GM12878 (cell line): ENCODE measurements around the gene PAPOLA. TPM values are rescaled to one million over a fixed set of nuclear protein-coding genes. Genes with fewer than 3 reads are reported as not detected.

Source experiments
- BRCA1 ChIP-seq: IDR thresholded peaks from 2 replicates; pipeline ENCODE4 v1.6.1; 2011; ENCODE audit warnings: low read depth, low read length, improper control_type of control experiment
- EED ChIP-seq: sonication (generic); IDR thresholded peaks from 2 replicates; pipeline ENCODE4 v1.6.1; 2016; ENCODE audit warnings: antibody characterized with exemption, low read depth
- RBBP5 ChIP-seq: fragments of 200-600 bp; sonication (generic); conservative IDR thresholded peaks from 2 replicates; pipeline ENCODE4 v1.6.1; 2016
- TCF12 ChIP-seq: IDR thresholded peaks from 2 replicates; pipeline ENCODE4 v1.6.1; 2011; ENCODE audit warnings: low read depth, mild to moderate bottlenecking, low read length
- ZNF592 ChIP-seq: fragments of 450-650 bp; IDR thresholded peaks from 2 replicates; pipeline ENCODE4 v1.6.1; 2017; ENCODE audit warnings: mild to moderate bottlenecking, moderate library complexity
- polyA plus RNA-seq, 11 experiments: library from polyadenylated mRNA; depleted of rRNA in 4 of 11; unstranded in 6 of 11; stranded (reverse) in 5 of 11; fragments of >200 nt; fragmentation: Nextera tagmentation in 4 of 11; fragmentation: Illumina TruSeq in 1 of 11; extraction: Ambion mirVana in 4 of 11; extraction: Trizol in 1 of 11; gene quantifications; 1 replicate in 1 of 11; 2 replicates in 10 of 11; pipeline versions ENCODE4 v1.2.1 to v1.2.3, GENCODE V29; 2011 to 2016; ENCODE audit warnings: inconsistent platforms in 2 of 11, missing spikeins in 2 of 11, low read depth in 1 of 11
- total RNA-seq, 4 experiments: library from RNA; depleted of rRNA in 3 of 4; stranded (reverse); fragments of >200 nt in 3 of 4; fragmentation: Illumina TruSeq in 1 of 4; extraction: Trizol in 1 of 4; gene quantifications; 2 replicates each; pipeline versions ENCODE4 v1.2.1 to v1.2.3, GENCODE V29; 2013 to 2021
- TF ChIP-seq, protein P1 (sequence below): fragments of 450-650 bp; formaldehyde crosslinking; IDR thresholded peaks from 2 replicates; pipeline ENCODE4 v1.4.0; 2020; ENCODE audit warnings: mild to moderate bottlenecking, moderate library complexity
- TF ChIP-seq, protein P2 (sequence below): fragments of 450-650 bp; IDR thresholded peaks from 2 replicates; pipeline ENCODE4 v1.6.1; 2018; ENCODE audit warnings: borderline replicate concordance, mild to moderate bottlenecking; ENCODE audit not compliant: partially characterized antibody
- TF ChIP-seq, protein P3 (sequence below): IDR thresholded peaks from 2 replicates; pipeline ENCODE4 v1.6.1; 2012; ENCODE audit warnings: improper control_type of control experiment, low read depth, low read length; ENCODE audit not compliant: insufficient replicate concordance

PAPOLA gene
- total and polyA plus RNA-seq, 10 of the 15 experiments (the other 5 are each of a cell fraction or from before 2014, with no cell fraction given): 46.0 to 185 (median 114) TPM

DNA sequence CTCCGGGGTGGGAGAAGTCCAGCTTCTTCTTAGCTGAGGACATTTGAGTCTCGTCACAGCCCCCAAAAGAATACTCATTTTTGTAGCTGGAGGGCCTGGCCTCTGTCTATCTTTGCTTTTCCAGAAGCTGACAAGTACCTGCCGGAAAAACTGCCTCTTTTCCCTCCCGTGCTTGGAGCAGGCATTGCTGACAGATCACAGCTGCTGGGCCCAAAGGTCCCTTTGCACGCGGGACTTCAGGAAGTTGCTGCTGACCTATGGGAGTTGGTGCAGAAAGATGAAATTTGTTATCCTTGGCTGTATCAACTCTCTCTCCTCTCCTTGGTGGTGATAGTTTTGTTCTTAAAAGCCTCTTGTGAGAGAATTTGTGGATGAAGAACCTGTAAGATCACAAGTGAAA lies 92.8 kb downstream of the PAPOLA start (continued):
- TF ChIP-seq, protein P1, sequence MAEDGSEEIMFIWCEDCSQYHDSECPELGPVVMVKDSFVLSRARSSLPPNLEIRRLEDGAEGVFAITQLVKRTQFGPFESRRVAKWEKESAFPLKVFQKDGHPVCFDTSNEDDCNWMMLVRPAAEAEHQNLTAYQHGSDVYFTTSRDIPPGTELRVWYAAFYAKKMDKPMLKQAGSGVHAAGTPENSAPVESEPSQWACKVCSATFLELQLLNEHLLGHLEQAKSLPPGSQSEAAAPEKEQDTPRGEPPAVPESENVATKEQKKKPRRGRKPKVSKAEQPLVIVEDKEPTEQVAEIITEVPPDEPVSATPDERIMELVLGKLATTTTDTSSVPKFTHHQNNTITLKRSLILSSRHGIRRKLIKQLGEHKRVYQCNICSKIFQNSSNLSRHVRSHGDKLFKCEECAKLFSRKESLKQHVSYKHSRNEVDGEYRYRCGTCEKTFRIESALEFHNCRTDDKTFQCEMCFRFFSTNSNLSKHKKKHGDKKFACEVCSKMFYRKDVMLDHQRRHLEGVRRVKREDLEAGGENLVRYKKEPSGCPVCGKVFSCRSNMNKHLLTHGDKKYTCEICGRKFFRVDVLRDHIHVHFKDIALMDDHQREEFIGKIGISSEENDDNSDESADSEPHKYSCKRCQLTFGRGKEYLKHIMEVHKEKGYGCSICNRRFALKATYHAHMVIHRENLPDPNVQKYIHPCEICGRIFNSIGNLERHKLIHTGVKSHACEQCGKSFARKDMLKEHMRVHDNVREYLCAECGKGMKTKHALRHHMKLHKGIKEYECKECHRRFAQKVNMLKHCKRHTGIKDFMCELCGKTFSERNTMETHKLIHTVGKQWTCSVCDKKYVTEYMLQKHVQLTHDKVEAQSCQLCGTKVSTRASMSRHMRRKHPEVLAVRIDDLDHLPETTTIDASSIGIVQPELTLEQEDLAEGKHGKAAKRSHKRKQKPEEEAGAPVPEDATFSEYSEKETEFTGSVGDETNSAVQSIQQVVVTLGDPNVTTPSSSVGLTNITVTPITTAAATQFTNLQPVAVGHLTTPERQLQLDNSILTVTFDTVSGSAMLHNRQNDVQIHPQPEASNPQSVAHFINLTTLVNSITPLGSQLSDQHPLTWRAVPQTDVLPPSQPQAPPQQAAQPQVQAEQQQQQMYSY (CRISPR knock-in tag): no peak
- TF ChIP-seq TCF12 (no peak), ZNF592 (no peak), RBBP5 (no peak), EED (no peak), BRCA1 (no peak)
- TF ChIP-seq, protein P2, sequence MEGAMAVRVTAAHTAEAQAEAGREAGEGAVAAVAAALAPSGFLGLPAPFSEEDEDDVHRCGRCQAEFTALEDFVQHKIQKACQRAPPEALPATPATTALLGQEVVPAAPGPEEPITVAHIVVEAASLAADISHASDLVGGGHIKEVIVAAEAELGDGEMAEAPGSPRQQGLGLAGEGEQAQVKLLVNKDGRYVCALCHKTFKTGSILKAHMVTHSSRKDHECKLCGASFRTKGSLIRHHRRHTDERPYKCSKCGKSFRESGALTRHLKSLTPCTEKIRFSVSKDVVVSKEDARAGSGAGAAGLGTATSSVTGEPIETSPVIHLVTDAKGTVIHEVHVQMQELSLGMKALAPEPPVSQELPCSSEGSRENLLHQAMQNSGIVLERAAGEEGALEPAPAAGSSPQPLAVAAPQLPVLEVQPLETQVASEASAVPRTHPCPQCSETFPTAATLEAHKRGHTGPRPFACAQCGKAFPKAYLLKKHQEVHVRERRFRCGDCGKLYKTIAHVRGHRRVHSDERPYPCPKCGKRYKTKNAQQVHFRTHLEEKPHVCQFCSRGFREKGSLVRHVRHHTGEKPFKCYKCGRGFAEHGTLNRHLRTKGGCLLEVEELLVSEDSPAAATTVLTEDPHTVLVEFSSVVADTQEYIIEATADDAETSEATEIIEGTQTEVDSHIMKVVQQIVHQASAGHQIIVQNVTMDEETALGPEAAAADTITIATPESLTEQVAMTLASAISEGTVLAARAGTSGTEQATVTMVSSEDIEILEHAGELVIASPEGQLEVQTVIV: no peak
- TF ChIP-seq, protein P3, sequence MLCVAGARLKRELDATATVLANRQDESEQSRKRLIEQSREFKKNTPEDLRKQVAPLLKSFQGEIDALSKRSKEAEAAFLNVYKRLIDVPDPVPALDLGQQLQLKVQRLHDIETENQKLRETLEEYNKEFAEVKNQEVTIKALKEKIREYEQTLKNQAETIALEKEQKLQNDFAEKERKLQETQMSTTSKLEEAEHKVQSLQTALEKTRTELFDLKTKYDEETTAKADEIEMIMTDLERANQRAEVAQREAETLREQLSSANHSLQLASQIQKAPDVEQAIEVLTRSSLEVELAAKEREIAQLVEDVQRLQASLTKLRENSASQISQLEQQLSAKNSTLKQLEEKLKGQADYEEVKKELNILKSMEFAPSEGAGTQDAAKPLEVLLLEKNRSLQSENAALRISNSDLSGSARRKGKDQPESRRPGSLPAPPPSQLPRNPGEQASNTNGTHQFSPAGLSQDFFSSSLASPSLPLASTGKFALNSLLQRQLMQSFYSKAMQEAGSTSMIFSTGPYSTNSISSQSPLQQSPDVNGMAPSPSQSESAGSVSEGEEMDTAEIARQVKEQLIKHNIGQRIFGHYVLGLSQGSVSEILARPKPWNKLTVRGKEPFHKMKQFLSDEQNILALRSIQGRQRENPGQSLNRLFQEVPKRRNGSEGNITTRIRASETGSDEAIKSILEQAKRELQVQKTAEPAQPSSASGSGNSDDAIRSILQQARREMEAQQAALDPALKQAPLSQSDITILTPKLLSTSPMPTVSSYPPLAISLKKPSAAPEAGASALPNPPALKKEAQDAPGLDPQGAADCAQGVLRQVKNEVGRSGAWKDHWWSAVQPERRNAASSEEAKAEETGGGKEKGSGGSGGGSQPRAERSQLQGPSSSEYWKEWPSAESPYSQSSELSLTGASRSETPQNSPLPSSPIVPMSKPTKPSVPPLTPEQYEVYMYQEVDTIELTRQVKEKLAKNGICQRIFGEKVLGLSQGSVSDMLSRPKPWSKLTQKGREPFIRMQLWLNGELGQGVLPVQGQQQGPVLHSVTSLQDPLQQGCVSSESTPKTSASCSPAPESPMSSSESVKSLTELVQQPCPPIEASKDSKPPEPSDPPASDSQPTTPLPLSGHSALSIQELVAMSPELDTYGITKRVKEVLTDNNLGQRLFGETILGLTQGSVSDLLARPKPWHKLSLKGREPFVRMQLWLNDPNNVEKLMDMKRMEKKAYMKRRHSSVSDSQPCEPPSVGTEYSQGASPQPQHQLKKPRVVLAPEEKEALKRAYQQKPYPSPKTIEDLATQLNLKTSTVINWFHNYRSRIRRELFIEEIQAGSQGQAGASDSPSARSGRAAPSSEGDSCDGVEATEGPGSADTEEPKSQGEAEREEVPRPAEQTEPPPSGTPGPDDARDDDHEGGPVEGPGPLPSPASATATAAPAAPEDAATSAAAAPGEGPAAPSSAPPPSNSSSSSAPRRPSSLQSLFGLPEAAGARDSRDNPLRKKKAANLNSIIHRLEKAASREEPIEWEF: no peak
